HG02571 (cell line): ENCODE results near the gene AMPD2.

Experiments
- ATAC-seq: cut with Tn5 transposase; IDR thresholded peaks from one replicate; pipeline ENCODE4 v1.9.1; 2021; ENCODE audit warnings: mild to moderate bottlenecking, moderate library complexity; ENCODE audit not compliant: unreplicated experiment

Gene AMPD2

GRCh38 chr1:109616391-109616790 is 3.2 kb upstream of the AMPD2 start:
- ATAC-seq = no peak

- no peak for ATAC-seq
Observed at GRCh38 chr1:109617291-109617801, 2.3 kb upstream of the AMPD2 start.

- no peak for ATAC-seq
Observed at GRCh38 chr1:109618661-109619575, 719 bp upstream of the AMPD2 start.

- no peak for ATAC-seq
Observed at GRCh38 chr1:109620401-109620791, 759 bp downstream of the AMPD2 start.

GRCh38 chr1:109620841-109621286 is 1.2 kb downstream of the AMPD2 start:
- ATAC-seq = peak; percentile 68

GRCh38 chr1:109621379-109622136 is 1.9 kb downstream of the AMPD2 start:
- no peak for ATAC-seq

GRCh38 chr1:109622137-109622892 is 2.7 kb downstream of the AMPD2 start:
- no peak for ATAC-seq

- no peak for ATAC-seq
Observed at GRCh38 chr1:109622895-109623294, 3.3 kb downstream of the AMPD2 start.

- ATAC-seq = no peak
Observed at GRCh38 chr1:109623601-109624161, 4.0 kb downstream of the AMPD2 start.

GRCh38 chr1:109624201-109625010 is 4.8 kb downstream of the AMPD2 start:
- no peak for ATAC-seq

GRCh38 chr1:109625176-109625575 is 5.5 kb downstream of the AMPD2 start:
- no peak for ATAC-seq

- no peak for ATAC-seq
Observed at GRCh38 chr1:109625601-109626560, 6.2 kb downstream of the AMPD2 start.

GRCh38 chr1:109626682-109627408 is 7.2 kb downstream of the AMPD2 start:
- ATAC-seq = no peak

GRCh38 chr1:109627692-109628399 is 8.2 kb downstream of the AMPD2 start:
- no peak for ATAC-seq

GRCh38 chr1:109628540-109629321 is 9.1 kb downstream of the AMPD2 start:
- no peak for ATAC-seq

GRCh38 chr1:109629372-109630030 is 9.9 kb downstream of the AMPD2 start:
- ATAC-seq = no peak
